Choroid plexus epithelial cell (primary cell): ENCODE results near the gene ERO1B.

ENCODE experiments used
- DNase-seq: peaks from one replicate; pipeline ENCODE4 v3.0.0-alpha.2; 2010; ENCODE audit warnings: low read depth
- H3K4me3 ChIP-seq: 2 replicates; pipeline ENCODE4 v1.5.1; 2011; ENCODE audit warnings: low read depth, mild to moderate bottlenecking, control low read depth, low read length, moderate library complexity
- CTCF ChIP-seq: conservative IDR thresholded peaks from 2 replicates; pipeline ENCODE4 v1.5.1; 2011; ENCODE audit warnings: low read depth, mild to moderate bottlenecking, control low read depth, inconsistent platforms, low read length, moderate library complexity

The ERO1B gene

GRCh38 chr1:236297161-236297560, 15.4 kb upstream of the ERO1B start:
- no peak overlapping the region for H3K4me3 ChIP-seq
- no peak for TF ChIP-seq CTCF
- no peak for DNase-seq

- TF ChIP-seq CTCF, result no peak
- no peak overlapping the region for H3K4me3 ChIP-seq
- DNase-seq, result no peak
These were observed 10.7 kb upstream of the ERO1B start for GRCh38 chr1:236292425-236292824.

GRCh38 chr1:236289492-236290131, 7.9 kb upstream of the ERO1B start:
- no peak for TF ChIP-seq CTCF
- no peak overlapping the region for H3K4me3 ChIP-seq
- DNase-seq, result no peak

- no peak overlapping the region for H3K4me3 ChIP-seq
- TF ChIP-seq CTCF, result no peak
- DNase-seq, result no peak
These were observed 6.8 kb upstream of the ERO1B start for GRCh38 chr1:236288620-236288976.

GRCh38 chr1:236287757-236288619, 6.2 kb upstream of the ERO1B start:
- no peak overlapping the region for H3K4me3 ChIP-seq
- no peak for TF ChIP-seq CTCF
- DNase-seq, result no peak

GRCh38 chr1:236287356-236287755, 5.6 kb upstream of the ERO1B start:
- no peak for DNase-seq
- TF ChIP-seq CTCF, result no peak
- H3K4me3 ChIP-seq, result no peak overlapping the region
